NCI-H2196 (cell line): ENCODE data around the gene POU2AF1.
A peak's percentile ranks its signal among the peaks of the same experiment; 100 is the strongest.
"Not testable (repeated sequence)": the region's sequence is repeated elsewhere in the genome, so short reads cannot be mapped to it uniquely, and the experiment has no call there.

Source experiments
- DNase-seq: peaks from one replicate; lab custom pipeline; 2025; ENCODE audit not compliant: unreplicated experiment; lab: John Stamatoyannopoulos, UW

Gene POU2AF1

DNA sequence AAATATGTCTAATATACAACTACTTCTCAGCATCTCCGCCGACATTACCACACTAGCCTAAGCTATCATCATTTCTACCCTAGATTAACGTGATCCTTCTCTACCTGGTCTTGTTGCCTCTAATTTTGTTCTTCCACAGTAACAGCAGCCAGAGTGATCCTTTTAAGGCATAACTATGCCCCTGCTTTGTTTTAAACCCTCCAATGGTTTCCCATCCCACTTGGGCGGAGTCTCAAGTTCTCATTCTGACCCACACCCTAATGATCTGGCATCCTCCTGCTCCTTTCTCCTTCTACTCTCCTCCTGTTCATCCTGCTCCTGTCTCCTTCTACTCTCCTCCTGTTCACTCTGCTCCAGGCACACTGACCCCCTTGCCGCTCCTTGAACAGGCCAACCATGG, 31.9 kb upstream of the POU2AF1 start:
- DNase-seq: no peak

DNA sequence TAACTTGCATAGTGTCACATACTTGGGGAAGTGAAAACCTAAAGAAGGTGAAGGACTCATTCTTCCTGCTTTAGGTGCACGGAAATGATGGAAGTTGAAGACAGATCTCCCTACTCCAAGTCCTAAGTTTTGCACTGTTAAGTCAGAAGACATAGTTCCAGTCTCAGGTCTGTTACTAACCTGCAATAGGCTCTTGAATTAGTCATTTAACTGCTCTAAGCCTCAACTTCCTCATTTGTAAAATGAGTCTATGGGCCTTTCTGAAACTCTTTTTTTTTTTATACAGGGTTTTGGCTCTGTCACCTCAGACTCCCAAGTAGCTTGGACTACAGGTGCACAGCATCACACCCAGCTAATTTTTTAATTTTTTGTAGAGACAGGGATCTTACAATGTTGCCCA, 30.8 kb upstream of the POU2AF1 start:
- no peak for DNase-seq

DNA sequence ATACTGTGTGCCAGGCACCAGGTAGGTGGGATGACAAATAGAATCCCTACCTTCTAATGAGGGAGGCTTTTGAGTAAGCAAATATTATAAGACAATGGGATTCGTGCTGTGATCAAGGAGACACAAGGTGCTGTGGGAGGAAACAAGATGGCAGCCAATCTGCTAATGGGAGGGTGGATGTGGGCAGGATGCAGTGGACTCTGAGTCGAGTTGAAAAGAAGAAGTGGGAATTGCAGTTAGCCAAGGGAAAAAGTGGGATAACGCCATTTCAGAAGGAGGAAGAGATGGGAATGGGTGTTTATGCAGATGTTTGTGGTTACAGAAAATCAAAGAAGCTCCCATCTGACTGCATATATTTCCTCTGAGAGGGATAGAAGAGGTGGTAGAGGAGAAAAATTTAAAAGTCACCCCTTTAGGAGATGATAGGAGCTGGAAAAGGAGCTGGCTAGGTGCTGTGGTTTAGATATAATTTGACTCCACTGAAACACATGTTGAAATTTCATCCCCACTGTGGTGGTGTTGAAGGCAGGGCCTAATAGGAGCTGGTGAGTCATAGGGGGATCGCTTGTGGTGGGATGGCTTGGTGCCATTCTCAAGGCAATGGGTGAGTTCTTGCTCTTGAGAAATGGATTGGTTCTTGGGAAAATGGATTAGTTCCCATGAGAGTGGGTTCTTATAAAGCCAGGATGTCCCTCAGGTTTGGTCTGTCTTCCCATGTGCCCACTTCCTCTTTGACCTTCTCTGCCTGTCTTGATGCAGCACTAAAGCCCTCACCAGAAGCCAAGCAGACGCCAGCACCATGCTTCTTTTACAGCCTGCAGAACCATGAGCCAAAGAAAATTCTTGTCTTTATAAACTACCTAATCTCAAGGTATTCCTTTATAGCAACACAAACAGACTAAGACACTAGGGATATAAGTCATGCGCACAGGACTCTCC, 30.0 kb upstream of the POU2AF1 start:
- DNase-seq: no peak

GRCh38 chr11:111407652-111408051, 28.6 kb upstream of the POU2AF1 start:
- no peak for DNase-seq

GRCh38 chr11:111406589-111406988, 27.5 kb upstream of the POU2AF1 start:
- no peak for DNase-seq

- no peak for DNase-seq
Measured at GRCh38 chr11:111406091-111406490, 27.0 kb upstream of the POU2AF1 start.

DNA sequence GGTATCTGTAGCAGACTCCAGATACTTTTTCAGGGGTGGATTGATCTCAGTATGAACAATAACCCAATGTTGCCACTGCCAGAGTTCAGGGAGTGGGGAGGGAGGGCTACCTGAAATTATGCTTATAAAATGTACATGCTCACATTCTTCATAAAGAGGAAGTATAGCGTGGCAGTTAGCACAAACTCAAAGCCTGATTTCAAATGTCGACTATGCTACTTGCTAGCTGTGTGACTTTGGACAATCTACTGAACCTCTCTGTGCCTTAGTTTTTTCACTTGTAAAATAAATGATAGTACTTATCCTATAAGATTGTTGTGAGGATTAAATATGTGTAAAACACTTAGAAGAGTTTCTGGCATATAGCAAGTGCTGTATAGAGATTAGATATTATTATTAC, 26.5 kb upstream of the POU2AF1 start:
- DNase-seq: no peak

DNA sequence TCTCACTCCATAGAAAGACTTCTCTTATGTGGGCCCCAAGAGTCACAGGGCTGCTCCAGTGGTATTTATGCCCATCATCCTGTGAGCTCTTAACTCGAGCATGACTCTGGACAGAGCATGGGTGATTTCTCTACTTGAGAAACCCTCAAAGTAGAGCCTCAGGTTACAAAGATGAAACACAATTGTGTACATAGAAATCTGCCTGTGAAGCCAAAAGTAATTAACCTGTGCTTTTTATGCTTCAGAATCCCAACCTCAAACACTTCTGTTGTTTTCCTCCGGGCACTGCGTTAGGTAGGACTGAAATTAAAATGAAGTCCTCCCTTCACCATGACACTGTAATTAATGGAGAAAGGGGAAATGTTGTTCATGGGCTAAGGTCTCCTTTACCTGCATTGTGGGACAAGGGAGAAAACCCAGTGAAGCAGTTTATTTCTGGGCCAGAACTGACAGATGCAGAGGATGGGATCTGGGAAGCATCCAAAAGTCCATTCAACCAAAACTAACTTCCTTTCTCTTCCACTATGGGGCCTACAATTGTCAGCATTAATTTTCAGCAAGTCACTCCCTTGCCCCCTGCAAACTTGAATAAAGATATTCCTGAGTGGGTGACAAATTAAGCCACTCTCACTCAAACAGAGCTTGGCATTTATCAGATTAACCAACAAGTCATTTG, 24.1 kb upstream of the POU2AF1 start:
- DNase-seq: peak; percentile 84

- DNase-seq: peak; percentile 76
Measured at GRCh38 chr11:111402411-111402810, 23.3 kb upstream of the POU2AF1 start.

- not testable (repeated sequence) for DNase-seq
Measured at GRCh38 chr11:111401957-111402356, 22.9 kb upstream of the POU2AF1 start.

DNA sequence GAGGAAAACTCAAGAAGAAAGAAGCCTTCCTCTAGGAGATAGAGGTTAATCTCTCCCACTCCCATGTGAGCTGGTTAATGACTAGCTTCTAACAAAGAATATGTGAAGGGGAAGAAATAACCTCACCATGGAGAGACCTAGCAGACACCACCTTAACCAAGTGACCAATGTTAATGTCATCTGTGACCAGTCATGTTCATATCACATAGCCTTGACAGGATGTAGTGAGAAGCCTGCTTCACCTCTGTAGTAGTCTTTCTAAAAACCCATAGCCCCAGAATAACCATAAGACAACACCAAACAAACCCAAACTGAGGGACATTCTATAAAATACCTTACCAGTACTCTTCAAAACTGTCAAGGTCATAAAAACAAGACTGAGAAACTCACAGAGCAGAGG, 21.5 kb upstream of the POU2AF1 start:
- DNase-seq: no peak

DNA sequence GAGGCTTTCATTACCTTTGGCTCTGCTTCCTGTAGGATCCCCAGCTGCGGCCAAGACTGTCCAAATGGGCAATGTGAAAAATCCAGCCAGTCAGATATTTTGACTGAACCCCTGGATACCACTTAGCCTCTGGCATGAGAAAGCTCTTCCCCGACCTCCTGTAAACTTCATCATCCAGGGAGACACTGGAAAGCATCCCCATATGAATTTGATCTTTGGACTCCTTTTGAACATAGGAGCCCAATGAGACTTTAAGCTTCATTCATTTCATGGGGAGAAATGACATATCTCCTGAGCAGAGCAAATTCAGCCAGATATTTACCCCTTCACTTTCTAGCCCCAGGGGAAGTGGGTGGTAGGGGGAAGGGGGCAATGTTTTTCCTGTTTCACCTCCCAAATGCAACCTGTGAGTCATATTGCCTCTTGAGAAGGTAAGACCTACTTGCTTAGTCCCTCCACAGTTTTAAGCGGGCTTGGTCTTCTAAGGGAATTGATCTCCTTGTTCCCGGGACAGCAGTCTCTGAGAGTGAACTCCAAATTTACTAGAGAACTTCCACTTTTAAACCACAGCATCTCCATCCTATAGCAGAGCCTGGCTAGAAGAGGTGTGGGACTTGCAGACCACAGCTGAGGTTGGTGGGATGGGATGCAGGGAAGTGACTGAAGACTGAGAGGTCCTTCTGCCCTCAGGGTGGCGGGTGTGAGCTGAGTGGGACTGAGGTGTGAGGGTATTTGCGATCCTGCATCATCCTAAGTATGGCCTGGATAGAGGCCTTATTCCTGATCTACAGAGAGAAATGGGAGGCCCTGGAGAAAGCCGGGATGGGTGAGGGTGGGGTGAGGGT, 20.3 kb upstream of the POU2AF1 start:
- DNase-seq: no peak

GRCh38 chr11:111397034-111397433, 18.0 kb upstream of the POU2AF1 start:
- no peak for DNase-seq

GRCh38 chr11:111395749-111396148, 16.7 kb upstream of the POU2AF1 start:
- no peak for DNase-seq

DNA sequence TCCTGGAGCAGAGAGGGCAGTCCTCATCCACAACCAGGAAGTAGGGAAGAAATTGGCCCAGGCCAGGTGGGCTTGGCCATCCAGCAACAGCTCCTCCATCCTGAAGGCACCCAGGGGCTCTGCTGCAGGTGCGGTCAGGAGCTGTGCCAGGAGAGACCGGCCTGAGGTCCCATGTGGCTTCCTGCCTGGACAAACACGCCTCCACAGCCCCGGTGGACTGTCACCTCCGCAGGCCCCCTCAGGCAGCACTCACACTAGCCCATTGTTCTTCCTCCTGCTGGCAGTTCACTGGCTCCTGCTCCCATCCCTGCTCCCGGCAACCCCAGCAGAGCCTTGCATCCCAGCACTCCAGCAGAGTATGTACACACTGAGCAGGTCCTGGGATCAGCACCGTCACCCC, 16.0 kb upstream of the POU2AF1 start:
- DNase-seq: no peak

DNA sequence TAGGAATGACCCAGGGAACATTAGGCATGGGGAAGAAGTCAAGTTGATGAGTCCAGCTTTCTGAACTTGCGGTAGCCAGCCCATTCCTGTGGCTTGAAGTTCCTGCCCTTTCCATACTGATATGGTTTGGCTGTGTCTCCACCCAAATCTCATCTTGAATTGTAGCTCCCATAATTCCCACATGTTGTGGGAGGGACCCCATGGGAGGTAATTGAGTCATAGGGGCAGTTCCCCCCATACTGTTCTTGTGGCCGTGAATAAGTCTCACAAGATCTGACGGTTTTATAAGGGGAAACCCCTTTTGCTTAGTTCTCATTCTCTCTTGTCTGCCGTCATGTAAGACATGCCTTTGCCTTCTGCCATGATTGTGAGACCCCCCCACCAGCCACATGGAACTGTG, 15.1 kb upstream of the POU2AF1 start:
- not testable (repeated sequence) for DNase-seq

DNA sequence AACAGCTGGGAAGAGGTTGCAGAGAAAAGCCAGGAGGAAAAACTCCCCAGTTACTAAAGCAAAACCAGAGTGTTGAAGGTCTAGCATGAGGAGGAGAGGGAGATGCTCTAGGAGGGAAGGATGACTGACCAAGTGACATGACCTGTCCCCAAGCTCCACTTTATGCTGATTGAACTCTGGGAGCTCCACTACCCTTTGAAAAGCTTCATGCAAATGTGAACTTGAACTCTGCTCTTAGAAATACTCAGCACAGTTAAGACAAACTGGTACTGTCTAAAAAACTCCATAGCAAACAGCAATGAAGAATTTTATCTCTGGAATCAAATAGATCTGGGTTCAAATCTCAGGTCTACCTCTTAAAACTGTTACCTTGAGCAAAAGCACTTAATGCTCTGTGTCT, 14.5 kb upstream of the POU2AF1 start:
- no peak for DNase-seq

- no peak for DNase-seq
Measured at GRCh38 chr11:111393096-111393495, 14.0 kb upstream of the POU2AF1 start.

GRCh38 chr11:111392552-111392951, 13.5 kb upstream of the POU2AF1 start:
- DNase-seq: no peak

GRCh38 chr11:111391328-111392124, 12.5 kb upstream of the POU2AF1 start:
- DNase-seq: no peak

DNA sequence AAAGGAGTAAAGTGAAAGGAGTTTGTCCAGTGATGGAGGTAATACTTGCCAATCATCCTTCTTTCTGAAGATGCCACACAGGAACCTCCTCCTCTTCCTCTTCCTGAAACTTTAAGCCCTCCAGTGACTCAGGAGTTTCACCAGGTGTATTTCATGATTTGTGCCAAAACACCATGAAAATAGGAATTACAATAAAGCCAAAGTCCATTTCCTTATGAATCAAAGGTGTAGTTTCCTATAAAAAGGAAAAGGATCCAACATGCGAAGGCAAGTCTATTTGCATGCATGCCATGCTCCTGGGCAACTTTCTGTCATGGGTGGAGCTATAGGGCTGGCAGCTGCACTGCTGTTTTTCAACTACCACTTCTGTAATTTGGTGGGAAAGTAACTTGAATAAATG, 9.8 kb upstream of the POU2AF1 start:
- DNase-seq: no peak
